ENCODE results near the gene SOHLH1. TPM values are rescaled to one million over a fixed set of nuclear protein-coding genes. Genes with fewer than 3 reads are reported as not detected.

The SOHLH1 gene
- total and polyA plus RNA-seq, 8 donors, result 0.31 TPM; not detected in 7

GRCh38 chr9:135692410-135692809, 6.9 kb downstream of the SOHLH1 start:
- ATAC-seq (no peak), FAIRE-seq (no peak), DNase-seq (peak in 1 of 6 donors; percentile 55)
- no peaks in the 10 kb centered on the region for H3K9me3 ChIP-seq
- intact Hi-C loops (cut with DNase I), result no loop called here
- no peaks in the 10 kb centered on the region for H3K4me1 ChIP-seq
- H3K36me3 ChIP-seq, result no peaks in the 10 kb centered on the region
- WGBS, 2 donors, result 52 to 69% methylated on average over 11 of the region's 11 CpGs
- no peak for TF ChIP-seq CTCF (IDR thresholded peaks at IDR 0.05)
- no peak overlapping the region for H3K27ac ChIP-seq
- no peaks in the 10 kb centered on the region for H3K27me3 ChIP-seq
- no peak overlapping the region for H3K4me3 ChIP-seq

GRCh38 chr9:135690836-135691570, 8.3 kb downstream of the SOHLH1 start:
- no peak for FAIRE-seq

GRCh38 chr9:135689011-135689410, 10.3 kb downstream of the SOHLH1 start:
- TF ChIP-seq CTCF (IDR thresholded peaks at IDR 0.05), result no peak
- Histone ChIP-seq H3K36me3 (no peaks in the 10 kb centered on the region), H3K9me3 (no peaks in the 10 kb centered on the region), H3K27me3 (no peaks in the 10 kb centered on the region), H3K4me3 (no peak overlapping the region), H3K4me1 (no peaks in the 10 kb centered on the region), H3K27ac (no peak overlapping the region)
- peak in 1 of 6 donors; percentile 39 for DNase-seq
- intact Hi-C loops (cut with DNase I), result no loop called here
- no peak for FAIRE-seq
- ATAC-seq, result no peak
- WGBS, 2 donors, result 60 to 72% methylated on average over 10 of the region's 10 CpGs

More at GRCh38 chr9:135690836-135691570, 8.3 kb downstream of the SOHLH1 start:
- no peak for DNase-seq
- no peak overlapping the region for H3K4me3 ChIP-seq
- WGBS, 2 donors, result 69 to 79% methylated on average over 19 of the region's 19 CpGs
- no peaks in the 10 kb centered on the region for H3K4me1 ChIP-seq
- TF ChIP-seq CTCF (IDR thresholded peaks at IDR 0.05), result no peak
- H3K36me3 ChIP-seq, result no peaks in the 10 kb centered on the region
- no peak for ATAC-seq
- intact Hi-C loops (cut with DNase I), result no loop called here
- H3K27ac ChIP-seq, result no peak overlapping the region
- H3K9me3 ChIP-seq, result no peaks in the 10 kb centered on the region
- H3K27me3 ChIP-seq, result no peaks in the 10 kb centered on the region

- DNase-seq (peak in 1 of 6 donors; percentile 62), ATAC-seq (no peak), FAIRE-seq (no peak)
- H3K27me3 ChIP-seq, result no peaks in the 10 kb centered on the region
- H3K4me1 ChIP-seq, result no peaks in the 10 kb centered on the region
- intact Hi-C loops (cut with DNase I), result no loop called here
- no peak overlapping the region for H3K4me3 ChIP-seq
- WGBS, 2 donors, result 65 to 78% methylated on average over 15 of the region's 15 CpGs
- no peaks in the 10 kb centered on the region for H3K9me3 ChIP-seq
- no peak for TF ChIP-seq CTCF (IDR thresholded peaks at IDR 0.05)
- H3K27ac ChIP-seq, result no peak overlapping the region
- H3K36me3 ChIP-seq, result no peaks in the 10 kb centered on the region
Observed at GRCh38 chr9:135687216-135687615, 12.1 kb downstream of the SOHLH1 start.

DNA sequence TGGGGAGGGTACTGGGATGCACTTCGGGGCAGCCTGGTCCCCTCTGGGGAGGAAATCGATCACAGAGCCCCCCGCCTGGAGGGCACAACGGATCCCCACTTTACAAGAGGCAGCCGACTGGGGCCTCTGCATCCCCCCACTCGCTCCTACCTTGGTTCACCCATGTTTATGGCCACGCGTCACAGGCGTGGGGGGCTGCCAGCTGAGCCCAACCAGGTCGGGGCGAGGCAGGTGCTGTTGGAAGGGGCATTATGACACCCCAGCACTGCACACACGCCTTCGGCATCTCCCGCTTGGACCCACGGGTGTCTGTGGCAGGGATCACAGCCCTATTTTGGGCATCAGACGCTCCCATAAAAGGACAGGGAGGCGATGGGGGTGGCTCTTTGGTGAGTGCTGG, 14.6 kb downstream of the SOHLH1 start:
- FAIRE-seq (no peak), ATAC-seq (no peak), DNase-seq (no peak)
- Histone ChIP-seq H3K36me3 (no peaks in the 10 kb centered on the region), H3K4me1 (no peaks in the 10 kb centered on the region), H3K27ac (no peak overlapping the region), H3K9me3 (no peaks in the 10 kb centered on the region), H3K4me3 (no peak overlapping the region), H3K27me3 (no peaks in the 10 kb centered on the region)
- TF ChIP-seq CTCF (IDR thresholded peaks at IDR 0.05), result no peak
- intact Hi-C loops (cut with DNase I), result no loop called here
- 48 to 58% methylated on average over 17 of the region's 17 CpGs for WGBS, 2 donors

Measured in pancreas (tissue), 10 donors.